GM12874 (cell line): Measurements from ENCODE around the gene FMN1.

Experiments
- TF ChIP-seq, protein P1 (sequence below): IDR thresholded peaks from 2 replicates; pipeline ENCODE4 v1.5.1; 2011; ENCODE audit warnings: low read depth, mild to moderate bottlenecking, control low read depth, low read length, moderate library complexity; ENCODE audit not compliant: insufficient read depth

FMN1 gene, protein sequence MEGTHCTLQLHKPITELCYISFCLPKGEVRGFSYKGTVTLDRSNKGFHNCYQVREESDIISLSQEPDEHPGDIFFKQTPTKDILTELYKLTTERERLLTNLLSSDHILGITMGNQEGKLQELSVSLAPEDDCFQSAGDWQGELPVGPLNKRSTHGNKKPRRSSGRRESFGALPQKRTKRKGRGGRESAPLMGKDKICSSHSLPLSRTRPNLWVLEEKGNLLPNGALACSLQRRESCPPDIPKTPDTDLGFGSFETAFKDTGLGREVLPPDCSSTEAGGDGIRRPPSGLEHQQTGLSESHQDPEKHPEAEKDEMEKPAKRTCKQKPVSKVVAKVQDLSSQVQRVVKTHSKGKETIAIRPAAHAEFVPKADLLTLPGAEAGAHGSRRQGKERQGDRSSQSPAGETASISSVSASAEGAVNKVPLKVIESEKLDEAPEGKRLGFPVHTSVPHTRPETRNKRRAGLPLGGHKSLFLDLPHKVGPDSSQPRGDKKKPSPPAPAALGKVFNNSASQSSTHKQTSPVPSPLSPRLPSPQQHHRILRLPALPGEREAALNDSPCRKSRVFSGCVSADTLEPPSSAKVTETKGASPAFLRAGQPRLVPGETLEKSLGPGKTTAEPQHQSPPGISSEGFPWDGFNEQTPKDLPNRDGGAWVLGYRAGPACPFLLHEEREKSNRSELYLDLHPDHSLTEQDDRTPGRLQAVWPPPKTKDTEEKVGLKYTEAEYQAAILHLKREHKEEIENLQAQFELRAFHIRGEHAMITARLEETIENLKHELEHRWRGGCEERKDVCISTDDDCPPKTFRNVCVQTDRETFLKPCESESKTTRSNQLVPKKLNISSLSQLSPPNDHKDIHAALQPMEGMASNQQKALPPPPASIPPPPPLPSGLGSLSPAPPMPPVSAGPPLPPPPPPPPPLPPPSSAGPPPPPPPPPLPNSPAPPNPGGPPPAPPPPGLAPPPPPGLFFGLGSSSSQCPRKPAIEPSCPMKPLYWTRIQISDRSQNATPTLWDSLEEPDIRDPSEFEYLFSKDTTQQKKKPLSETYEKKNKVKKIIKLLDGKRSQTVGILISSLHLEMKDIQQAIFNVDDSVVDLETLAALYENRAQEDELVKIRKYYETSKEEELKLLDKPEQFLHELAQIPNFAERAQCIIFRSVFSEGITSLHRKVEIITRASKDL (N-terminal part only)

DNA sequence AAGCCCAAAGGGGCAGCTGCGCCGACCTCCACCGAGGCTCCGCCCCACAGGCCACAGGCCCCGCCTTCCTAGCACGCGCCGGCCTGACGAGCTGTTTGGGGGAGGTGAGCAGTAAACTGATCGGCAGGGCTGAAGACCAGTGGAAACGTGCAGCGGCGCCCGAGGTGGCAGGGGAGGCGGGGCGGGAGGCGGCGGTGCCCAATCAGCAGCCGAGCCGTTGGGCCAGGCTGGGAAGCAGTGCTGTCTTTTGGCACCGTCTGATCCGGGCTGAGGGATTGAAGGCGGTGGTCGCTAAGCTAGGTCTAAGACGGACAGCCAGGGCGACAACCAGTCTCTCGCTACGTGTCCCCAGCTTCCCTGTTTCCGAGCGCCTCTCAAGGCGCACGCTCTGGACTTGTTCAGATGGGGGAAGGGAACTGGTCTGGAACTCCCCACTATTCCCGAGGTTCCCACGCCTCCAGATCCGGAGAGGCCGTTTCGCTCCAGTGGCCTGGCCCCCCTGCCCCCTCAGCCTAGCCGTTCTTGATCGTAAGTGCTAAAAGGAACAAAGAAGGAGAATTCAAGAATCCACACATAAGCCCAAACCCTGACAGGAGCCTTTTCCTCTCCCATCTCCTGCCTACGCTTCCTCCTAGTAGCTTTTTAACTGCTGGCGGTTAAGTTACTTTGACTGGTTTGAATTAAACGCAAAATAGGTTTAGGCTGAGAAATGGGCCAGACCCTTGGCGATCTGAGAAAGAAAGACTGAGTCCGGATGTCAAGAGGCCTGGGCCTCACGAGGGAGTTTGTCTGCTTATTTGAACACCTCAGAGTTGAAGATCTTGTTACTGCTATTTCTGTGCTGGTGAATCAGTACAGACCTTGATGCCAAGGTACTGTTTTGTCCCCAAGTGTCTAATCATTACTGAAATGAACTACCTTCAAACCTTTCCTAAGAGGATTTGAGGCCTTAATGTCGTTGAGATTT, at the start of gene FMN1:
Gene FMN1, minus strand, starts transcription at position 11 of the 967 bp plus-strand sequence. CDS start 39,800 bp downstream, outside the sequence.
- TF ChIP-seq, protein P1, sequence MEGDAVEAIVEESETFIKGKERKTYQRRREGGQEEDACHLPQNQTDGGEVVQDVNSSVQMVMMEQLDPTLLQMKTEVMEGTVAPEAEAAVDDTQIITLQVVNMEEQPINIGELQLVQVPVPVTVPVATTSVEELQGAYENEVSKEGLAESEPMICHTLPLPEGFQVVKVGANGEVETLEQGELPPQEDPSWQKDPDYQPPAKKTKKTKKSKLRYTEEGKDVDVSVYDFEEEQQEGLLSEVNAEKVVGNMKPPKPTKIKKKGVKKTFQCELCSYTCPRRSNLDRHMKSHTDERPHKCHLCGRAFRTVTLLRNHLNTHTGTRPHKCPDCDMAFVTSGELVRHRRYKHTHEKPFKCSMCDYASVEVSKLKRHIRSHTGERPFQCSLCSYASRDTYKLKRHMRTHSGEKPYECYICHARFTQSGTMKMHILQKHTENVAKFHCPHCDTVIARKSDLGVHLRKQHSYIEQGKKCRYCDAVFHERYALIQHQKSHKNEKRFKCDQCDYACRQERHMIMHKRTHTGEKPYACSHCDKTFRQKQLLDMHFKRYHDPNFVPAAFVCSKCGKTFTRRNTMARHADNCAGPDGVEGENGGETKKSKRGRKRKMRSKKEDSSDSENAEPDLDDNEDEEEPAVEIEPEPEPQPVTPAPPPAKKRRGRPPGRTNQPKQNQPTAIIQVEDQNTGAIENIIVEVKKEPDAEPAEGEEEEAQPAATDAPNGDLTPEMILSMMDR = no peak

DNA sequence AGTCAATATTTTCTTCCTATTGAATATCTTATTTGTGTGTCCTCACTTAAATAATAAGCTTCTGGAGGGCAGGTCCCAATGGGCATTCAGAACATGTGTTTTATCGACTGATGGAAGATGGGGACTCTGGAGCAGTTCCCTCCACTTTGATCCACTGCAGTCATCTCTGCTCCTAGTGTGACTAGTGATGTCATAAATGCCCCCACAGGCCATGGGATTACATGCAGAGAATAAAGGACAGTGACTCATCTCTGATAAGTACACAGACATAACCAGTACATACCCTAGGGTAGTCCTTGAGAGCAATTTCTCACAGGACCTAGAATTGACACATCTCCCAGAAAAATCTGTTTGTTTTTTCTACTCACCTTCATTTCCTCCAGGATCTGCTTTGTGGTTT, 49.4 kb upstream of the FMN1 start:
- TF ChIP-seq, protein P1 = no peak

DNA sequence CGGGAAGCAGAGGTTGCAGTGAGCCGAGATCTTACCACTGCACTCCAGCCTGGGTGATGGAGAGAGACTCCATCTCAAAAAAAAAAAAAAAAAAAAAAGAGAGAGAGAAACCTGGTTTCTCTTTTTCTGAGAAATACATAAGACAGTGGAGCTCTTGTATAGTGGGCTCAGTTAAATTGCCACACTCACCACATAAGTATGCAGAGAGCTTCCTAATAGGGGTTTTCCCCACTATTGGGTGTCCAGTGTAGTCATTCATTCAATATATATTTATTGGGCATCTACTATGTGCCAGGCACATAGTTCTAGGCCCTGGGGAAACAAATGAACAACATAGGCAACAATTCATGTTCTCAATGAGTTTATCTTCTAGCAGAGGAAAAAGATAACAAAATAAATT, 48.9 kb upstream of the FMN1 start:
- TF ChIP-seq, protein P1 = no peak

DNA sequence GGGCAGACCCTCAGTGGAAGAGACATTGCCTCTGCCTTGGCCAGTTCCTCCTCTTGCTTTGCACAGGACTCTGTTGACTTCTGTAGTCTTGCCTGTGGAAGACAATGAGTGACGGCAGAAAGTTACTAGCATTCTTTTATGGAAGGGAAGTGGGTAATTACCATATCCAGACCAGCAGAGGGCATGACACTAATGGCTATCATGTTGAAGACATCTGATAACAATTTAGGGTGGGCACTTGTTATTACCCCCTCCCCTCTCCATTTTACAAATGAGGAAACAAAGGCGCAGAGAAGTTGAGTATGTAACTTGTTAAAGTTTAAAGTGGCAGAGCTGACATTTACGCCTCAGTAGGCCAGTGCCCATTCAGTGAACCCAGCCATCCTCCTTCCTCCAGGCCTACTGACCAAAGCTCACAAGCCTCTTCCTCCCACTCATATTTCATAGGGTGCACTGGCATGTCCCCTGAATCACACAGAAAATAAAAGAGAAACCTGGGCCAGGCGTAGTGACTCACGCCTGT, 48.2 kb upstream of the FMN1 start:
- TF ChIP-seq, protein P1 = peak; percentile 39; the same call in 1 of the 2 replicates

DNA sequence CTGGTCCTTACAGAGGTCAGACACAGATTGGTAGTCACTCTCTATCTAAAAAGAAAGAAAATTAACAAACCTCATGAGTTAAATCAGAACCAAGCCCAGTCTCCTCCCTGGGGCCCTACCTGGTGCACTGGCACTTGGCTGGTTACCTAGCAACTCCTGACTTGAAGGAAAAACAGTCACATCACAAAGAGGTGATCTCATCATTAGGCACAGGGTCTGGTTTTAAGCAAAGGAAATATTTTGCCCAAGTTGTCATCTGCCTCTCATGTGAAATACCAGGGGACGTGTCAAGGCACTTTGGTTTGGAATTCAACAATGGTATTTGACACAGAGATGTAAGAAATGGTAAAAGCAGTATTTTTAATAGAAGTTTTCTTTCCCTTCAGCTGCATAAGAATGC, 47.7 kb upstream of the FMN1 start:
- TF ChIP-seq, protein P1 = no peak

DNA sequence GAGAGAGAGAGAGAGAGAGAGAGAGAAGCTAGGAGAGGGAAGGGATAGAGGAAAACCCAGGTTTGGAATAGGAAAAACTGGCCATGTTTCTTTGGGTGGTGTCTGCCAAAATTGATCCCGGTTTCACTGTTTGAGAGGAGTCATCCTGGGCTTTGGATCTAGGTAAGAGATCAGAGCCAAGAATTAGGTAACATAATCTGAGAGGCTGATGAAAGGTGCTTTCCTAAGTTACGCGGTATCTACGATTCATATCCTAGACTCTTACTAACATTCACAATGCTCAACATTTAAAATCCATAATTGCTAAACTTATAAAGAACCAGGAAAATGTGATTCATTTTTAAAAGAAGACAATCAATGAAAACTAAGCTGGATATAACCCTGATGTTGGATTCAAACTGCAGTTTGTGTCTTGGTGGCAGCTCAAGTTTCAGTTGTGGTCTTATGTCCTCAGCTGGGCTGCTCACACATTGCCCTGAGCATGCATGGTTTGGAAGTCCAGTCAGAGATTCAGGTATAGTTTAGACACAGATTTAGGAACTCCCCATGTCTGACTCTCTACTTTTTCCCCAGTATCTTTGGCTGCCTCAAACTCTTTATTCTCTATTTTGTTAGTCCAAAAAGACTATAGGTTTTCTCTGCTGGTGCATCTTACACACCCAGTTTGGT, 42.5 kb upstream of the FMN1 start:
- TF ChIP-seq, protein P1 = no peak
